Measurements from ENCODE around the gene SLC22A7. TPM values are rescaled to one million over a fixed set of nuclear protein-coding genes. Genes with fewer than 3 reads are reported as not detected.

Gene SLC22A7
- total RNA-seq, 1 experiment from 2014 or later: not detected

- no peak overlapping the region; a peak in 1 of 7 replicates for H3K27ac Mint-ChIP-seq
- Histone ChIP-seq H3K23ac (ENCODE audit: insufficient read length, low read depth, low read length) (no peak overlapping the region), H2BK20ac (ENCODE audit: low read depth, low read length, poor library complexity, severe bottlenecking) (no peak overlapping the region), H3K27ac (ENCODE audit: insufficient read length, low read depth, low read length) (no peak overlapping the region), H3K79me2 (ENCODE audit: insufficient read depth, low read length) (no peaks in the 10 kb centered on the region), H2BK5ac (ENCODE audit: insufficient read length, low read length) (no peak overlapping the region), H3K56ac (ENCODE audit: insufficient read length, low read depth, low read length) (no peak overlapping the region), H3K79me1 (ENCODE audit: insufficient read depth, low read depth, low read length, poor library complexity, severe bottlenecking) (no peaks in the 10 kb centered on the region), H3K4me1 (ENCODE audit: insufficient read depth, low read length) (no peaks in the 10 kb centered on the region; the same call in 1 of the 2 replicates), H4K5ac (ENCODE audit: insufficient read length, low read depth, low read length) (no peak overlapping the region), H3K4ac (ENCODE audit: low read depth, low read length) (no peak overlapping the region), H3T11ph (ENCODE audit: low read length) (no peak overlapping the region), H2AFZ (ENCODE audit: low read length) (no peak overlapping the region), H4K8ac (replicated peaks; ENCODE audit: insufficient read length, low read depth, low read length) (no peak overlapping the region), H3K27me3 (ENCODE audit: insufficient read depth, low read length) (peaks cover 11% of the 10 kb centered on the region; the same call in 1 of the 2 replicates), H4K20me1 (ENCODE audit: control insufficient read depth, insufficient read depth, insufficient read length) (no peaks in the 10 kb centered on the region), H2AK5ac (ENCODE audit: insufficient read length, low read length) (no peak overlapping the region), H3K23me2 (ENCODE audit: insufficient read length, low read depth, low read length, poor library complexity, severe bottlenecking) (peaks cover 12% of the 10 kb centered on the region), H3K14ac (ENCODE audit: insufficient read depth, low read length) (no peak overlapping the region), H2BK120ac (ENCODE audit: low read depth, low read length, poor library complexity, severe bottlenecking) (no peak overlapping the region), H3K9me3 (ENCODE audit: control insufficient read depth, low read depth, low read length) (no peaks in the 10 kb centered on the region), H4K91ac (ENCODE audit: insufficient read length, low read depth, low read length) (no peak overlapping the region), H3K4me2 (ENCODE audit: insufficient read depth, insufficient read length, low read length) (no peak overlapping the region), H3K18ac (ENCODE audit: insufficient read length, low read depth, low read length) (no peak overlapping the region), H2BK12ac (ENCODE audit: insufficient read length, low read depth, low read length) (no peak overlapping the region), H3K9ac (ENCODE audit: extremely low read depth, insufficient read length, low read length) (no peak overlapping the region), H2BK15ac (ENCODE audit: low read depth, low read length) (no peak overlapping the region)
- no peaks in the 10 kb centered on the region for H3K9me3 Mint-ChIP-seq
- H3K27me3 Mint-ChIP-seq (ENCODE audit: low read depth): peaks cover 54% of the 10 kb centered on the region
- DNase-seq: no peak
- TF ChIP-seq, protein P1, sequence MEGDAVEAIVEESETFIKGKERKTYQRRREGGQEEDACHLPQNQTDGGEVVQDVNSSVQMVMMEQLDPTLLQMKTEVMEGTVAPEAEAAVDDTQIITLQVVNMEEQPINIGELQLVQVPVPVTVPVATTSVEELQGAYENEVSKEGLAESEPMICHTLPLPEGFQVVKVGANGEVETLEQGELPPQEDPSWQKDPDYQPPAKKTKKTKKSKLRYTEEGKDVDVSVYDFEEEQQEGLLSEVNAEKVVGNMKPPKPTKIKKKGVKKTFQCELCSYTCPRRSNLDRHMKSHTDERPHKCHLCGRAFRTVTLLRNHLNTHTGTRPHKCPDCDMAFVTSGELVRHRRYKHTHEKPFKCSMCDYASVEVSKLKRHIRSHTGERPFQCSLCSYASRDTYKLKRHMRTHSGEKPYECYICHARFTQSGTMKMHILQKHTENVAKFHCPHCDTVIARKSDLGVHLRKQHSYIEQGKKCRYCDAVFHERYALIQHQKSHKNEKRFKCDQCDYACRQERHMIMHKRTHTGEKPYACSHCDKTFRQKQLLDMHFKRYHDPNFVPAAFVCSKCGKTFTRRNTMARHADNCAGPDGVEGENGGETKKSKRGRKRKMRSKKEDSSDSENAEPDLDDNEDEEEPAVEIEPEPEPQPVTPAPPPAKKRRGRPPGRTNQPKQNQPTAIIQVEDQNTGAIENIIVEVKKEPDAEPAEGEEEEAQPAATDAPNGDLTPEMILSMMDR (conservative IDR thresholded peaks at IDR 0.05): no peak
- H3K36me3 Mint-ChIP-seq (ENCODE audit: insufficient read depth in 1 of 3, low read depth in 3 of 3): no peaks in the 10 kb centered on the region
- no CpG with 5 or more reads among the region's 13 CpGs for WGBS (ENCODE audit: extremely low coverage, insufficient read length, low lambda C conversion rate)
- H3K4me3 Mint-ChIP-seq: no peak overlapping the region
- H3K4me1 Mint-ChIP-seq: peaks cover 35 to 47% of the 10 kb centered on the region in 2 experiments
These were observed 20.2 kb upstream of the SLC22A7 start for GRCh38 chr6:43277643-43278523.

Data from H9 (cell line).